ENCODE measurements around the gene SMC1B. TPM values are rescaled to one million over a fixed set of nuclear protein-coding genes. Genes with fewer than 3 reads are reported as not detected.
"Not testable (repeated sequence)": the region's sequence is repeated elsewhere in the genome, so short reads cannot be mapped to it uniquely, and the experiment has no call there.

The SMC1B gene
- total and polyA plus RNA-seq, 2 experiments from 2014 or later = 0.10 TPM; not detected in 1

- no peaks in the 10 kb centered on the region for H3F3A ChIP-seq (replicated peaks; ENCODE audit: low read depth)
- no peaks in the 10 kb centered on the region for H3K4me1 ChIP-seq (ENCODE audit: insufficient read depth)
- no peak for TF ChIP-seq ZNF462 (CRISPR knock-in tag; IDR thresholded peaks at IDR 0.05)
- TF ChIP-seq EZH2 (IDR thresholded peaks at IDR 0.05; ENCODE audit: low read depth, unreplicated experiment) = no peak
- TF ChIP-seq EZH2phosphoT487 (IDR thresholded peaks at IDR 0.05; ENCODE audit: unreplicated experiment) = no peak
- no peak for TF ChIP-seq NANOG (IDR thresholded peaks at IDR 0.05; ENCODE audit: borderline replicate concordance)
- no peak for TF ChIP-seq CREB1 (CRISPR knock-in tag; IDR thresholded peaks at IDR 0.05; ENCODE audit: low read depth)
- TF ChIP-seq, protein P1, sequence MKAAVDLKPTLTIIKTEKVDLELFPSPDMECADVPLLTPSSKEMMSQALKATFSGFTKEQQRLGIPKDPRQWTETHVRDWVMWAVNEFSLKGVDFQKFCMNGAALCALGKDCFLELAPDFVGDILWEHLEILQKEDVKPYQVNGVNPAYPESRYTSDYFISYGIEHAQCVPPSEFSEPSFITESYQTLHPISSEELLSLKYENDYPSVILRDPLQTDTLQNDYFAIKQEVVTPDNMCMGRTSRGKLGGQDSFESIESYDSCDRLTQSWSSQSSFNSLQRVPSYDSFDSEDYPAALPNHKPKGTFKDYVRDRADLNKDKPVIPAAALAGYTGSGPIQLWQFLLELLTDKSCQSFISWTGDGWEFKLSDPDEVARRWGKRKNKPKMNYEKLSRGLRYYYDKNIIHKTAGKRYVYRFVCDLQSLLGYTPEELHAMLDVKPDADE (IDR thresholded peaks at IDR 0.05) = no peak
- TF ChIP-seq, protein P2, sequence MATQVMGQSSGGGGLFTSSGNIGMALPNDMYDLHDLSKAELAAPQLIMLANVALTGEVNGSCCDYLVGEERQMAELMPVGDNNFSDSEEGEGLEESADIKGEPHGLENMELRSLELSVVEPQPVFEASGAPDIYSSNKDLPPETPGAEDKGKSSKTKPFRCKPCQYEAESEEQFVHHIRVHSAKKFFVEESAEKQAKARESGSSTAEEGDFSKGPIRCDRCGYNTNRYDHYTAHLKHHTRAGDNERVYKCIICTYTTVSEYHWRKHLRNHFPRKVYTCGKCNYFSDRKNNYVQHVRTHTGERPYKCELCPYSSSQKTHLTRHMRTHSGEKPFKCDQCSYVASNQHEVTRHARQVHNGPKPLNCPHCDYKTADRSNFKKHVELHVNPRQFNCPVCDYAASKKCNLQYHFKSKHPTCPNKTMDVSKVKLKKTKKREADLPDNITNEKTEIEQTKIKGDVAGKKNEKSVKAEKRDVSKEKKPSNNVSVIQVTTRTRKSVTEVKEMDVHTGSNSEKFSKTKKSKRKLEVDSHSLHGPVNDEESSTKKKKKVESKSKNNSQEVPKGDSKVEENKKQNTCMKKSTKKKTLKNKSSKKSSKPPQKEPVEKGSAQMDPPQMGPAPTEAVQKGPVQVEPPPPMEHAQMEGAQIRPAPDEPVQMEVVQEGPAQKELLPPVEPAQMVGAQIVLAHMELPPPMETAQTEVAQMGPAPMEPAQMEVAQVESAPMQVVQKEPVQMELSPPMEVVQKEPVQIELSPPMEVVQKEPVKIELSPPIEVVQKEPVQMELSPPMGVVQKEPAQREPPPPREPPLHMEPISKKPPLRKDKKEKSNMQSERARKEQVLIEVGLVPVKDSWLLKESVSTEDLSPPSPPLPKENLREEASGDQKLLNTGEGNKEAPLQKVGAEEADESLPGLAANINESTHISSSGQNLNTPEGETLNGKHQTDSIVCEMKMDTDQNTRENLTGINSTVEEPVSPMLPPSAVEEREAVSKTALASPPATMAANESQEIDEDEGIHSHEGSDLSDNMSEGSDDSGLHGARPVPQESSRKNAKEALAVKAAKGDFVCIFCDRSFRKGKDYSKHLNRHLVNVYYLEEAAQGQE (IDR thresholded peaks at IDR 0.05; ENCODE audit: unreplicated experiment) = no peak
- TF ChIP-seq ZNF114 (CRISPR knock-in tag; IDR thresholded peaks at IDR 0.05) = no peak
- TF ChIP-seq, protein P3, sequence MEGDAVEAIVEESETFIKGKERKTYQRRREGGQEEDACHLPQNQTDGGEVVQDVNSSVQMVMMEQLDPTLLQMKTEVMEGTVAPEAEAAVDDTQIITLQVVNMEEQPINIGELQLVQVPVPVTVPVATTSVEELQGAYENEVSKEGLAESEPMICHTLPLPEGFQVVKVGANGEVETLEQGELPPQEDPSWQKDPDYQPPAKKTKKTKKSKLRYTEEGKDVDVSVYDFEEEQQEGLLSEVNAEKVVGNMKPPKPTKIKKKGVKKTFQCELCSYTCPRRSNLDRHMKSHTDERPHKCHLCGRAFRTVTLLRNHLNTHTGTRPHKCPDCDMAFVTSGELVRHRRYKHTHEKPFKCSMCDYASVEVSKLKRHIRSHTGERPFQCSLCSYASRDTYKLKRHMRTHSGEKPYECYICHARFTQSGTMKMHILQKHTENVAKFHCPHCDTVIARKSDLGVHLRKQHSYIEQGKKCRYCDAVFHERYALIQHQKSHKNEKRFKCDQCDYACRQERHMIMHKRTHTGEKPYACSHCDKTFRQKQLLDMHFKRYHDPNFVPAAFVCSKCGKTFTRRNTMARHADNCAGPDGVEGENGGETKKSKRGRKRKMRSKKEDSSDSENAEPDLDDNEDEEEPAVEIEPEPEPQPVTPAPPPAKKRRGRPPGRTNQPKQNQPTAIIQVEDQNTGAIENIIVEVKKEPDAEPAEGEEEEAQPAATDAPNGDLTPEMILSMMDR (conservative IDR thresholded peaks at IDR 0.05; ENCODE audit: low read depth in 2 of 2) = no peak
- no peaks in the 10 kb centered on the region for H4K20me1 ChIP-seq (replicated peaks; ENCODE audit: insufficient read depth)
- Mint-ChIP-seq H3K4me1 (no peaks in the 10 kb centered on the region), H3K27me3 (ENCODE audit: insufficient read depth, low read depth, poor library complexity) (no peaks in the 10 kb centered on the region), H3K9me3 (no peaks in the 10 kb centered on the region), H3K27ac (no peak overlapping the region), H3K4me3 (no peak overlapping the region), H3K36me3 (ENCODE audit: low read depth) (no peaks in the 10 kb centered on the region)
- H3K27me3 ChIP-seq (ENCODE audit: insufficient read depth) = no peaks in the 10 kb centered on the region
- H3K9me2 ChIP-seq (ENCODE audit: insufficient read depth) = no peaks in the 10 kb centered on the region
- no peak overlapping the region for H2AFZ ChIP-seq
- DNase-seq (ENCODE audit: low spot score) = no peak
- H3K27ac ChIP-seq (ENCODE audit: low read depth) = no peak overlapping the region
- no peak overlapping the region for H3K4me2 ChIP-seq
- H3K36me3 ChIP-seq (ENCODE audit: insufficient read depth) = no peaks in the 10 kb centered on the region
- H3K79me2 ChIP-seq (replicated peaks; ENCODE audit: insufficient read depth) = no peaks in the 10 kb centered on the region
- ATAC-seq = no peak
- no peak overlapping the region for H3K4me3 ChIP-seq
These were observed 59.6 kb downstream of the SMC1B start for GRCh38 chr22:45353786-45354185.

- not testable (repeated sequence) for H3F3A ChIP-seq (replicated peaks; ENCODE audit: low read depth); H3K4me1 Mint-ChIP-seq; H3K9me3 Mint-ChIP-seq; H3K9me2 ChIP-seq (ENCODE audit: insufficient read depth); H3K79me2 ChIP-seq (replicated peaks; ENCODE audit: insufficient read depth); ATAC-seq; H3K27ac Mint-ChIP-seq; H3K4me2 ChIP-seq; H2AFZ ChIP-seq; H3K27me3 Mint-ChIP-seq (ENCODE audit: insufficient read depth, low read depth, poor library complexity); H3K4me3 ChIP-seq; H3K27me3 ChIP-seq (ENCODE audit: insufficient read depth); H3K36me3 Mint-ChIP-seq (ENCODE audit: low read depth); H3K27ac ChIP-seq (ENCODE audit: low read depth); H3K36me3 ChIP-seq (ENCODE audit: insufficient read depth); DNase-seq (ENCODE audit: low spot score); H3K4me1 ChIP-seq (ENCODE audit: insufficient read depth); H3K4me3 Mint-ChIP-seq; H4K20me1 ChIP-seq (replicated peaks; ENCODE audit: insufficient read depth)
These were observed 60.6 kb downstream of the SMC1B start for GRCh38 chr22:45352757-45353156.
